ENCODE measurements around the gene TSPAN10. TPM values are rescaled to one million over a fixed set of nuclear protein-coding genes. Genes with fewer than 3 reads are reported as not detected.
"Not testable (repeated sequence)": the region's sequence is repeated elsewhere in the genome, so short reads cannot be mapped to it uniquely, and the experiment has no call there.

TSPAN10 gene
- total and polyA plus RNA-seq, 8 donors: 0.24 to 2.2 (median 1.2) TPM

- intact Hi-C loops (cut with DNase I): no loop called here
- no peaks in the 10 kb centered on the region for H3K9me3 ChIP-seq
- TF ChIP-seq CTCF (IDR thresholded peaks at IDR 0.05): no peak
- ATAC-seq: no peak
- 81% methylated on average over 18 of the region's 18 CpGs for WGBS, 2 donors
- no peak for FAIRE-seq
- no peak overlapping the region for H3K27ac ChIP-seq
- peaks cover 0 to 16% (median 12%) of the 10 kb centered on the region in 3 donors for H3K36me3 ChIP-seq
- DNase-seq: no peak
- H3K4me1 ChIP-seq: no peaks in the 10 kb centered on the region
- H3K4me3 ChIP-seq: no peak overlapping the region
- H3K27me3 ChIP-seq: no peaks in the 10 kb centered on the region
Measured at GRCh38 chr17:81673561-81674258, 36.7 kb downstream of the TSPAN10 start.

GRCh38 chr17:81675515-81676221, 38.7 kb downstream of the TSPAN10 start:
- H3K9me3 ChIP-seq; H3K4me1 ChIP-seq; H3K4me3 ChIP-seq; H3K27ac ChIP-seq; H3K27me3 ChIP-seq; FAIRE-seq; intact Hi-C loops (cut with DNase I): not testable (repeated sequence)
- H3K36me3 ChIP-seq: peaks cover 0 to 16% (median 12%) of the 10 kb centered on the region in 3 donors
- 32 to 42% methylated on average over 18 of the region's 18 CpGs for WGBS, 2 donors
- peak in 1 of 6 donors; percentile 53 for DNase-seq
- peak; percentile 40 to 49 (median 46) for TF ChIP-seq CTCF (IDR thresholded peaks at IDR 0.05)
- peak in 1 of 4 donors; percentile 45 for ATAC-seq

GRCh38 chr17:81676906-81677305, 39.9 kb downstream of the TSPAN10 start:
- Histone ChIP-seq H3K36me3 (peaks cover 0 to 12% (median 7%) of the 10 kb centered on the region in 3 donors), H3K4me1 (no peaks in the 10 kb centered on the region), H3K4me3 (no peak overlapping the region), H3K27ac (no peak overlapping the region), H3K9me3 (no peaks in the 10 kb centered on the region), H3K27me3 (no peaks in the 10 kb centered on the region)
- ATAC-seq (peak in 2 of 4 donors; percentile 5 to 20), FAIRE-seq (no peak), DNase-seq (peak in 1 of 6 donors; percentile 73)
- TF ChIP-seq CTCF (IDR thresholded peaks at IDR 0.05): no peak
- intact Hi-C loops (cut with DNase I): no loop called here
- WGBS, 2 donors: 82 to 84% methylated on average over 17 of the region's 17 CpGs

GRCh38 chr17:81680150-81680549, 43.2 kb downstream of the TSPAN10 start:
- no peak overlapping the region for H3K4me3 ChIP-seq
- H3K9me3 ChIP-seq: no peaks in the 10 kb centered on the region
- 82 to 89% methylated on average over 11 of the region's 11 CpGs for WGBS, 2 donors
- no peak for TF ChIP-seq CTCF (IDR thresholded peaks at IDR 0.05)
- peaks cover 6 to 15% (median 10%) of the 10 kb centered on the region in 3 donors for H3K4me1 ChIP-seq
- intact Hi-C loops (cut with DNase I): no loop called here
- ATAC-seq (no peak), FAIRE-seq (no peak), DNase-seq (no peak)
- no peaks in the 10 kb centered on the region for H3K27me3 ChIP-seq
- H3K27ac ChIP-seq: no peak overlapping the region
- no peaks in the 10 kb centered on the region for H3K36me3 ChIP-seq

All from pancreas (tissue), 10 donors.